ENCODE results near the gene RPS18.
"Not testable (repeated sequence)": the region's sequence is repeated elsewhere in the genome, so short reads cannot be mapped to it uniquely, and the experiment has no call there.

Gene RPS18

GRCh38 chr6:33271468-33272274 lies at the start of gene RPS18, which contains the start of gene VPS52:
TSS of gene RPS18 (plus strand) at chr6:33272075. CDS start at chr6:33272120, 45 bp downstream.
TSS of gene VPS52 (minus strand) at chr6:33271876. CDS start at chr6:33271675, 201 bp downstream.
- DNase-seq (ENCODE audit: low read depth): peak; percentile 81

GRCh38 chr6:33226503-33227120 lies 45.3 kb upstream of the RPS18 start:
- not testable (repeated sequence) for DNase-seq (ENCODE audit: low read depth)

GRCh38 chr6:33235221-33235634 lies 36.6 kb upstream of the RPS18 start:
- no peak for DNase-seq (ENCODE audit: low read depth)

- no peak for DNase-seq (ENCODE audit: low read depth)
Observed at GRCh38 chr6:33236328-33236727, 35.5 kb upstream of the RPS18 start.

- DNase-seq (ENCODE audit: low read depth): no peak
Observed at GRCh38 chr6:33236852-33237251, 35.0 kb upstream of the RPS18 start.

GRCh38 chr6:33237741-33238140 lies 34.1 kb upstream of the RPS18 start:
- no peak for DNase-seq (ENCODE audit: low read depth)

- no peak for DNase-seq (ENCODE audit: low read depth)
Observed at GRCh38 chr6:33241968-33242367, 29.9 kb upstream of the RPS18 start.

- no peak for DNase-seq (ENCODE audit: low read depth)
Observed at GRCh38 chr6:33243476-33243875, 28.4 kb upstream of the RPS18 start.

- DNase-seq (ENCODE audit: low read depth): peak; percentile 87
Observed at GRCh38 chr6:33247977-33248642, 23.8 kb upstream of the RPS18 start.

GRCh38 chr6:33248643-33248931 lies 23.3 kb upstream of the RPS18 start:
- DNase-seq (ENCODE audit: low read depth): peak; percentile 18

GRCh38 chr6:33248932-33249731 lies 22.7 kb upstream of the RPS18 start:
- DNase-seq (ENCODE audit: low read depth): peak; percentile 94

GRCh38 chr6:33249732-33250630 lies 21.9 kb upstream of the RPS18 start:
- no peak for DNase-seq (ENCODE audit: low read depth)

GRCh38 chr6:33250731-33251130 lies 21.1 kb upstream of the RPS18 start:
- DNase-seq (ENCODE audit: low read depth): no peak

- no peak for DNase-seq (ENCODE audit: low read depth)
Observed at GRCh38 chr6:33251395-33252012, 20.4 kb upstream of the RPS18 start.

GRCh38 chr6:33252759-33253158 lies 19.1 kb upstream of the RPS18 start:
- DNase-seq (ENCODE audit: low read depth): no peak

- no peak for DNase-seq (ENCODE audit: low read depth)
Observed at GRCh38 chr6:33254591-33254990, 17.3 kb upstream of the RPS18 start.

- DNase-seq (ENCODE audit: low read depth): no peak
Observed at GRCh38 chr6:33259032-33259431, 12.8 kb upstream of the RPS18 start.

- not testable (repeated sequence) for DNase-seq (ENCODE audit: low read depth)
Observed at GRCh38 chr6:33262490-33262889, 9.4 kb upstream of the RPS18 start.

GRCh38 chr6:33264015-33264414 lies 7.9 kb upstream of the RPS18 start:
- no peak for DNase-seq (ENCODE audit: low read depth)

GRCh38 chr6:33271117-33271467 lies 783 bp upstream of the RPS18 start:
- DNase-seq (ENCODE audit: low read depth): no peak

All from activated T-cell treated with anti-CD3 and anti-CD28 coated beads for 48 hours (primary cell).